CD4-positive, alpha-beta T cell (primary cell): ENCODE results near the gene PPP6R2. TPM values are rescaled to one million over a fixed set of nuclear protein-coding genes. Genes with fewer than 3 reads are reported as not detected.
A peak's percentile ranks its signal among the peaks of the same experiment; 100 is the strongest.

Experiments used
- ATAC-seq: fragments of 200-7000 bp; cut with Tn5 transposase; one replicate; pipeline ENCODE4 v1.10.0; 2022; ENCODE audit warnings: mild to moderate bottlenecking; ENCODE audit not compliant: poor library complexity
- CTCF ChIA-PET: fragments of 350-600 bp; sonication (Branson Sonifier 250); formaldehyde crosslinking; loops from one replicate; lab custom pipeline; 2021; ENCODE audit warnings: antibody characterized with exemption, inconsistent platforms; lab: Charles Lee
- POLR2A ChIA-PET: fragments of 350-600 bp; sonication (Branson Sonifier 250); formaldehyde crosslinking; loops from one replicate; lab custom pipeline; 2021; ENCODE audit warnings: antibody characterized with exemption, inconsistent platforms; lab: Charles Lee
- DNase-seq, 14 experiments: peaks; one replicate each; pipeline ENCODE4 v3.0.0-alpha.2; 2013 to 2020; ENCODE audit warnings: mixed read lengths in 2 of 14
- H3K27ac ChIP-seq, 2 donors: one replicate each; pipeline versions ENCODE4 v1.5.1 to v1.7.0; 2013; ENCODE audit warnings: low read length in 2 of 2, low read depth in 1 of 2, mild to moderate bottlenecking in 1 of 2
- H3K27me3 ChIP-seq, 2 experiments: 1 replicate in 1 of 2; 2 replicates in 1 of 2; pipeline versions ENCODE4 v1.6.1 to v1.7.0; 2013; ENCODE audit warnings: low read length in 2 of 2, control low read depth in 1 of 2, mild to moderate bottlenecking in 1 of 2, moderate library complexity in 1 of 2; ENCODE audit not compliant: insufficient read depth in 2 of 2, control insufficient read depth in 1 of 2
- H3K36me3 ChIP-seq: one replicate; pipeline ENCODE4 v1.6.1; 2013; ENCODE audit warnings: low read length, control low read depth; ENCODE audit not compliant: insufficient read depth
- H3K4me1 ChIP-seq: one replicate; pipeline ENCODE4 v1.6.1; 2013; ENCODE audit warnings: low read length, control low read depth; ENCODE audit not compliant: insufficient read depth
- H3K4me3 ChIP-seq: one replicate; pipeline ENCODE4 v1.5.1; 2013; ENCODE audit warnings: mild to moderate bottlenecking, low read length, moderate library complexity
- H3K9me3 ChIP-seq, 2 experiments: 1 replicate in 1 of 2; 2 replicates in 1 of 2; pipeline versions ENCODE4 v1.6.1 to v1.7.0; 2013; ENCODE audit warnings: low read length in 2 of 2, mild to moderate bottlenecking in 2 of 2, control low read depth in 1 of 2, moderate library complexity in 1 of 2; ENCODE audit not compliant: control insufficient read depth in 1 of 2, insufficient read depth in 1 of 2
- H3K27ac Mint-ChIP-seq: one replicate; pipeline ENCODE4 v1.8.0; 2020; ENCODE audit warnings: mixed read lengths
- H3K27me3 Mint-ChIP-seq: one replicate; pipeline ENCODE4 v1.8.0; 2021; ENCODE audit warnings: mixed read lengths
- H3K36me3 Mint-ChIP-seq: one replicate; pipeline ENCODE4 v1.8.0; 2021; ENCODE audit warnings: low read depth, mixed read lengths
- H3K4me1 Mint-ChIP-seq: one replicate; pipeline ENCODE4 v1.8.0; 2021; ENCODE audit warnings: low read depth, mixed read lengths
- H3K4me3 Mint-ChIP-seq: one replicate; pipeline ENCODE4 v1.8.0; 2020; ENCODE audit warnings: mild to moderate bottlenecking, mixed read lengths
- H3K9me3 Mint-ChIP-seq: one replicate; pipeline ENCODE4 v1.8.0; 2020; ENCODE audit warnings: mixed read lengths
- CTCF ChIP-seq: fragments of 200-600 bp; IDR thresholded peaks from one replicate; pipeline ENCODE4 v1.8.0; 2022; ENCODE audit warnings: antibody characterized with exemption, mild to moderate bottlenecking
- intact Hi-C, 2 experiments: fragments of 100-400 bp; cut with DNase I in 1 of 2; cut with micrococcal nuclease in 1 of 2; formaldehyde crosslinking; loops; one replicate each; pipeline versions ENCODE4 v1.15.1 to v1.9.0; 2023 to 2025; cut with DNase I, micrococcal nuclease
- total RNA-seq, 174 experiments: library from RNA in 2 of 174; stranded (reverse) in 2 of 174; gene quantifications; one replicate each; pipeline ENCODE4 v1.2.3 and lab custom pipeline; 2021 to 2026

PPP6R2 gene
- total RNA-seq, 2 experiments from 2014 or later: 47.1 to 48.0 TPM

GRCh38 chr22:50346470-50346869, 3.3 kb downstream of the PPP6R2 start:
- ATAC-seq: no peak
- intact Hi-C loops: loop anchor here in 1 of 2 experiments (10.0 kb wide), 1 partner anchor 158 kb away; the partner anchor contains the start of genes LMF2 and NCAPH2
- Histone ChIP-seq H3K36me3 (peaks cover 7% of the 10 kb centered on the region), H3K27ac (peak overlapping the region in 1 of 2 donors; percentile 41), H3K27me3 (no peaks in the 10 kb centered on the region), H3K9me3 (no peaks in the 10 kb centered on the region), H3K4me3 (no peak overlapping the region), H3K4me1 (peaks cover 36% of the 10 kb centered on the region)
- H3K4me1 Mint-ChIP-seq: peaks cover 7% of the 10 kb centered on the region
- no peak for TF ChIP-seq CTCF
- no peaks in the 10 kb centered on the region for H3K9me3 Mint-ChIP-seq
- H3K4me3 Mint-ChIP-seq: no peak overlapping the region
- ChIA-PET POLR2A (no interaction called here), CTCF (interaction anchor here (0.5 kb wide), 1 partner anchor 274 kb away, joined by 3 read pairs; no protein-coding TSS in a partner anchor)
- peak in 1 of 14 experiments; percentile 33 for DNase-seq
- no peaks in the 10 kb centered on the region for H3K27me3 Mint-ChIP-seq
- H3K27ac Mint-ChIP-seq: no peak overlapping the region
- H3K36me3 Mint-ChIP-seq: peaks cover 5% of the 10 kb centered on the region

DNA sequence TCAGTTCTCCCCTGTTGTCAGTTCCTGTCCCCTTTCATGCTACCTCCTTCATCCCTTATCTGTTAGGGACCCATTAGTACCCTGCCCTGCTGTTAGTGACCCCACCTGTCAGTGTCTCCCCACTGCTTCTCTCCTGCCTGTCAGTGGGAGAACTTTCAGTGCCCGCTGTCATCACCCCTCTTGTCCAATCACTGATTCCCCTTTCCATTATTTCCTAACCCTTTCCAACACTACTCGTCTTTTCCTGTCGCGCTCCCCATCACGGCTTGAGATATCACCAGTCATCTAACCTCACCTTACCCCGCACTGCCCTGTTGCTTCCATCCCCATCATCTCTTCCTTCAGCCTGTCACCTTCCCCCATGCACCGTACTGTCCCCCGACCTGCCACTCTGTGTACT, 4.0 kb downstream of the PPP6R2 start:
- Histone ChIP-seq H3K27ac (no peak overlapping the region), H3K27me3 (no peaks in the 10 kb centered on the region), H3K9me3 (no peaks in the 10 kb centered on the region), H3K4me3 (no peak overlapping the region), H3K36me3 (peaks cover 9% of the 10 kb centered on the region), H3K4me1 (peaks cover 31% of the 10 kb centered on the region)
- POLR2A ChIA-PET: no interaction called here
- Mint-ChIP-seq H3K4me1 (peaks cover 5% of the 10 kb centered on the region), H3K4me3 (no peak overlapping the region), H3K27me3 (no peaks in the 10 kb centered on the region), H3K9me3 (no peaks in the 10 kb centered on the region), H3K36me3 (peaks cover 5% of the 10 kb centered on the region), H3K27ac (no peak overlapping the region)
- CTCF ChIA-PET: no interaction called here
- ATAC-seq (no peak), DNase-seq (no peak)
- intact Hi-C loops: loop anchor here in 1 of 2 experiments (10.0 kb wide), 1 partner anchor 158 kb away; the partner anchor contains the start of genes LMF2 and NCAPH2
- TF ChIP-seq CTCF: no peak

- no peak overlapping the region for H3K4me3 Mint-ChIP-seq
- H3K4me1 ChIP-seq: peaks cover 23% of the 10 kb centered on the region
- no peak for DNase-seq
- H3K36me3 Mint-ChIP-seq: peaks cover 6% of the 10 kb centered on the region
- H3K27ac ChIP-seq: no peak overlapping the region
- intact Hi-C loops: loop anchor here in 1 of 2 experiments (10.0 kb wide), 1 partner anchor 157 kb away; the partner anchor contains the start of genes LMF2 and NCAPH2
- H3K27ac Mint-ChIP-seq: no peak overlapping the region
- no peaks in the 10 kb centered on the region for H3K4me1 Mint-ChIP-seq
- CTCF ChIA-PET: no interaction called here
- POLR2A ChIA-PET: no interaction called here
- no peaks in the 10 kb centered on the region for H3K9me3 ChIP-seq
- no peaks in the 10 kb centered on the region for H3K9me3 Mint-ChIP-seq
- peaks cover 11% of the 10 kb centered on the region for H3K36me3 ChIP-seq
- no peaks in the 10 kb centered on the region for H3K27me3 ChIP-seq
- no peak overlapping the region for H3K4me3 ChIP-seq
- TF ChIP-seq CTCF: no peak
- no peak for ATAC-seq
- no peaks in the 10 kb centered on the region for H3K27me3 Mint-ChIP-seq
Measured at GRCh38 chr22:50348058-50348457, 4.9 kb downstream of the PPP6R2 start.
